Measurements from ENCODE around the gene CAPN12. TPM values are rescaled to one million over a fixed set of nuclear protein-coding genes. Genes with fewer than 3 reads are reported as not detected.

Gene CAPN12
- total RNA-seq, 4 donors from 2014 or later: 0.83 to 2.1 (median 1.6) TPM

DNA sequence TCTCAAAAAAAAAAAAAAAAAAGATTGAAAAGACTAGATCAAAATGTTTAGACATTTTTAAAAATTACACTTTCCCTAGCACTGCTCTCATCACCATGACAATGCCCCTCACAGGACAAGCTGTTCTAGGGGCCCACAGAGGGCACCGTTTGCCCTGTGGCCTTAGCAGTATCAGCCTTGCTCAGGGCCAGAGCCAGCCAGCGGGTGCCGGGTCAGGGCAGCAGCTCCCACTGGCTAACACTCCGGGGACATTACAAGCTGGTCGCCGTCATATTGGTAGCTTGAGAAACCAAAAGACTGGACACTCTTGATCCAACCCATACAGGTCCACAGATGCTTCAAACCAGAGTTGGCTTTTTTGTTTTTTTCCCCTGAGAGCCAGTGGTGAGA is 18.0 kb downstream of the CAPN12 start:
- 87% methylated on average over 6 of the region's 6 CpGs for WGBS
- Histone ChIP-seq H3K4me3 (no peak overlapping the region), H3K36me3 (peaks cover 77 to 99% (median 97%) of the 10 kb centered on the region in 4 donors), H3K27me3 (no peaks in the 10 kb centered on the region), H3K9me3 (no peaks in the 10 kb centered on the region), H3K4me1 (peaks cover 49 to 68% (median 54%) of the 10 kb centered on the region in 4 donors), H3K27ac (replicated peaks in 1 of 4) (peak overlapping the region in 3 of 4 donors; percentile 54 to 72 (median 56))
- intact Hi-C loops (cut with DNase I): no loop called here
- TF ChIP-seq, protein P1, sequence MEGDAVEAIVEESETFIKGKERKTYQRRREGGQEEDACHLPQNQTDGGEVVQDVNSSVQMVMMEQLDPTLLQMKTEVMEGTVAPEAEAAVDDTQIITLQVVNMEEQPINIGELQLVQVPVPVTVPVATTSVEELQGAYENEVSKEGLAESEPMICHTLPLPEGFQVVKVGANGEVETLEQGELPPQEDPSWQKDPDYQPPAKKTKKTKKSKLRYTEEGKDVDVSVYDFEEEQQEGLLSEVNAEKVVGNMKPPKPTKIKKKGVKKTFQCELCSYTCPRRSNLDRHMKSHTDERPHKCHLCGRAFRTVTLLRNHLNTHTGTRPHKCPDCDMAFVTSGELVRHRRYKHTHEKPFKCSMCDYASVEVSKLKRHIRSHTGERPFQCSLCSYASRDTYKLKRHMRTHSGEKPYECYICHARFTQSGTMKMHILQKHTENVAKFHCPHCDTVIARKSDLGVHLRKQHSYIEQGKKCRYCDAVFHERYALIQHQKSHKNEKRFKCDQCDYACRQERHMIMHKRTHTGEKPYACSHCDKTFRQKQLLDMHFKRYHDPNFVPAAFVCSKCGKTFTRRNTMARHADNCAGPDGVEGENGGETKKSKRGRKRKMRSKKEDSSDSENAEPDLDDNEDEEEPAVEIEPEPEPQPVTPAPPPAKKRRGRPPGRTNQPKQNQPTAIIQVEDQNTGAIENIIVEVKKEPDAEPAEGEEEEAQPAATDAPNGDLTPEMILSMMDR (IDR thresholded peaks at IDR 0.05): no peak
- TF ChIP-seq EP300 (IDR thresholded peaks at IDR 0.05) (no peak), POLR2AphosphoS5 (IDR thresholded peaks at IDR 0.05) (no peak), POLR2A (IDR thresholded peaks at IDR 0.05; ENCODE audit: low read depth) (no peak)
- DNase-seq (ENCODE audit: extremely low spot score): no peak

DNA sequence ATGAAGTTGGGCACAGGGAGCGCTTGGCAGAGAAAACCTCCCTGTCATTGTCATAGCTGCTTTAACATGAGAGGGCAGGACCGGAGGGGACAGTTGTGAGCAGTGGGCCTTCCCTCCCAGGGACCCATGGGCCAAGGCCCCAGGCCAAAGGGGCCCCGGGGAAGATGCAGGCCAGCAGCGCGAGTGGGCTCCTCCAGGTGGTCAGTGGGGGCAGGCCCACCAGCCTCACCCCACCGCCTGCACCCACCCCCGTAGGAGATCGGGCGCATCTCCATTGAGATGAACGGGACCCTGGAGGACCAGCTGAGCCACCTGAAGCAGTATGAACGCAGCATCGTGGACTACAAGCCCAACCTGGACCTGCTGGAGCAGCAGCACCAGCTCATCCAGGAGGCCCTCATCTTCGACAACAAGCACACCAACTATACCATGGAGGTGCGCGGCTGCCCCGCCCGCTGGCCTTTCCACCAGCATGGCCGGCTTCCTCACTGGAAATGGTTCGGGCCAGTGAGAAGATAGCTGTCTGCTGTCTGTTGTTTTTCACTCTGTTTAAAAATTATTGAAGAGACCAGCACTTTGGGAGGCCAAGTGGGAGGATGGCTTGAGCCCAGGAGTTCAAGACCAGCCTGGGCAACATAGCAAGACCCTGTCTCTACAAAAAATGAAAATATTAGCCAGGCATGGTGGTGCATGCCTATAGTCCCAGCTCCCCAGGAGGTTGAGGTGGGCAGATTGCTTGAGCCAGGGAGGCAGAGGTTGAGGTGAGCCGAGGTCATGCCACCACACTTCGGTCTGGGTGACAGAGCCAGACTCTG is 18.6 kb downstream of the CAPN12 start:
- H3K4me3 ChIP-seq: no peak overlapping the region
- no peak for TF ChIP-seq EP300 (IDR thresholded peaks at IDR 0.05)
- TF ChIP-seq, protein P1 (IDR thresholded peaks at IDR 0.05): no peak
- 95% methylated on average over 8 of the region's 21 CpGs for WGBS
- H3K27ac ChIP-seq (replicated peaks in 1 of 4): peak overlapping the region; percentile 30 to 98 (median 55)
- H3K4me1 ChIP-seq: peaks cover 54 to 63% (median 60%) of the 10 kb centered on the region in 4 donors
- no peak for DNase-seq (ENCODE audit: extremely low spot score)
- no peaks in the 10 kb centered on the region for H3K27me3 ChIP-seq
- H3K36me3 ChIP-seq: peaks cover 79 to 99% (median 97%) of the 10 kb centered on the region in 4 donors
- intact Hi-C loops (cut with DNase I): no loop called here
- no peaks in the 10 kb centered on the region for H3K9me3 ChIP-seq

DNA sequence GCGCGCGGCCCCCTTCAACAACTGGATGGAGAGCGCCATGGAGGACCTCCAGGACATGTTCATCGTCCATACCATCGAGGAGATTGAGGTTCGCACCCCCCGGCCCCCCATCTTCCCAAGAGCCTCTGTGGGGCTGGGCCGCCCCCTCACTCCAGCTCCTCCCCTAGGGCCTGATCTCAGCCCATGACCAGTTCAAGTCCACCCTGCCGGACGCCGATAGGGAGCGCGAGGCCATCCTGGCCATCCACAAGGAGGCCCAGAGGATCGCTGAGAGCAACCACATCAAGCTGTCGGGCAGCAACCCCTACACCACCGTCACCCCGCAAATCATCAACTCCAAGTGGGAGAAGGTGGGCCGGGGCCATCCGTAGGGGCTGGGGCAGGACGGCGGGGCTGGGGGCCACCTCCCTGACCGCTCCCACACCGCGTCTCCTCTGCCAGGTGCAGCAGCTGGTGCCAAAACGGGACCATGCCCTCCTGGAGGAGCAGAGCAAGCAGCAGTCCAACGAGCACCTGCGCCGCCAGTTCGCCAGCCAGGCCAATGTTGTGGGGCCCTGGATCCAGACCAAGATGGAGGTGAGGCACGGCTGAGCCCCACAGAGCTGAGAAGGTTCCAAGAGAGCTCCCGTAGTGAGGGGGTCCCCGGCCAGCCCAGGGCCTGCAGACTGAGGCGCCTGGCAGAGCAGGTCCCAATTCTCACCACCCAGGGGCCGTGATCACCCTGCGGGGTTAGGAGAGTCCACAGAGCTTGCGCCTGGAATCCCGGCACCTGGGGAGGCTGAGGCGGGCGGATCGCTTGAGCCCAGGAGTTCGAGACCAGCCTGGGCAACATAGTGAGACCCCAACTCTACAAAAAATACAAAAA is 20.1 kb downstream of the CAPN12 start:
- Histone ChIP-seq H3K36me3 (peaks cover 82 to 100% (median 99%) of the 10 kb centered on the region in 4 donors), H3K27me3 (no peaks in the 10 kb centered on the region), H3K4me1 (peaks cover 67 to 70% (median 68%) of the 10 kb centered on the region in 4 donors), H3K27ac (replicated peaks in 1 of 4) (peak overlapping the region; percentile 23 to 98 (median 74)), H3K4me3 (no peak overlapping the region), H3K9me3 (no peaks in the 10 kb centered on the region)
- WGBS: 88% methylated on average over 33 of the region's 42 CpGs
- intact Hi-C loops (cut with DNase I): no loop called here
- DNase-seq (ENCODE audit: extremely low spot score): no peak
- no peak for TF ChIP-seq POLR2AphosphoS5 (IDR thresholded peaks at IDR 0.05)
- TF ChIP-seq, protein P1 (IDR thresholded peaks at IDR 0.05): no peak
- no peak for TF ChIP-seq EP300 (IDR thresholded peaks at IDR 0.05)
- TF ChIP-seq POLR2A (IDR thresholded peaks at IDR 0.05; ENCODE audit: low read depth): no peak

DNA sequence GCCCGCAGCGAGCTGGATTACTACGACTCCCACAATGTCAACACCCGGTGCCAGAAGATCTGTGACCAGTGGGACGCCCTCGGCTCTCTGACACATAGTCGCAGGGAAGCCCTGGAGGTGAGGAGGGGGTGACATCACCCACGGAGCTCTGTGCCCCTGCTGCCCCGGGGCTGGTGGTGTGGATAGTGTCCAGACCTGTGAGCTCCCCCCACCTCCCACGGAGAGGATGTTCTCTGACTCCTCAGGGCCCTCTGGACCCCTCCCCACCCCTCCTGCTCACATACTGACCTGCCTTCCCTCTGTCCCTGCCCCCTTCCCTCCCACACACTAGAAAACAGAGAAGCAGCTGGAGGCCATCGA is 20.7 kb downstream of the CAPN12 start:
- intact Hi-C loops (cut with DNase I): no loop called here
- Histone ChIP-seq H3K4me1 (peaks cover 67 to 70% (median 68%) of the 10 kb centered on the region in 4 donors), H3K4me3 (no peak overlapping the region), H3K9me3 (no peaks in the 10 kb centered on the region), H3K36me3 (peaks cover 82 to 100% (median 99%) of the 10 kb centered on the region in 4 donors), H3K27ac (replicated peaks in 1 of 4) (peak overlapping the region; percentile 23 to 98 (median 74)), H3K27me3 (no peaks in the 10 kb centered on the region)
- DNase-seq (ENCODE audit: extremely low spot score): no peak
- TF ChIP-seq, protein P1 (IDR thresholded peaks at IDR 0.05): no peak
- no peak for TF ChIP-seq POLR2A (IDR thresholded peaks at IDR 0.05; ENCODE audit: low read depth)
- no peak for TF ChIP-seq EP300 (IDR thresholded peaks at IDR 0.05)
- no peak for TF ChIP-seq POLR2AphosphoS5 (IDR thresholded peaks at IDR 0.05)
- WGBS: 62% methylated on average over 11 of the region's 11 CpGs

All from esophagus muscularis mucosa (tissue), 4 donors.